ENCODE measurements around the gene RMI2.

RMI2 gene

DNA sequence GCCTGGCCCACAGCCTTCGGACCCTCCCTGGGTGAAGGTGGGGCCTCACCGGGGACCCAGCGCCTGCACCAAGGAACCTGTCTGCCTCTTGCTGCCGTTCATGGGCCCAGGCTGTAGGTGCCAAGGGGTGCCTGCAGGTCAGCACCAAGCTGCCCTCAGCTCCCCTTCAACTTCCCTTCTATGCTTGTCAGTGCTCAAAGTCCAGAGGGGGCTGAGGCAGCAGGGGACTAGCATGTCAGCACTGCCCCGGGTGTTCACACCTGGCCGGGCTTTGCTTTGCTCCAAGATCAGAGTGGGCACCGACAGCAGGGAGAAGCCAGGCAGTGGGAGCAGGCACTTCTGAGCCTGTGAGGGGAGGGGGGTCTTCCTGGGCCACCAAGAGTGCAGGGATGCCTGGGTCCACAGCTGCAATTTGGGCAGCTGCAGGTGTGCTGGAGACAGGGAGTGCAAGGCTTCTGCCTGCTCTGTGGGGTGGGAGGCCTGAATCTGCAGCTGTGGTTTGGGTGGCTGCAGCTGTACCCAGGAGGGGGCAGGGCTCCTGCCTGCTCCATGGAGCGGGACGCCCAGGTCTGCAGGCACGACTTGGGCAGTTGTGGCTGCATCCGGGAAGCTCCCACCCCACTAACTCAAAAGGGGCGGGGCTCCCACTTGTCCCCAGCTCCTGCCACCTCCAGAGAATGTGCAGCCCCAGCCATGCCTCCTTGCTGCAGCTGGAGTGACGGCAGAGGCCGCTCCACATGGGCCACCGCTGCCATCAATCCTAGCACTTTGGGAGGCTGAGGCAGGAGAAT is 36.6 kb upstream of the RMI2 start:
- DNase-seq (ENCODE audit: low read depth), result no peak

DNA sequence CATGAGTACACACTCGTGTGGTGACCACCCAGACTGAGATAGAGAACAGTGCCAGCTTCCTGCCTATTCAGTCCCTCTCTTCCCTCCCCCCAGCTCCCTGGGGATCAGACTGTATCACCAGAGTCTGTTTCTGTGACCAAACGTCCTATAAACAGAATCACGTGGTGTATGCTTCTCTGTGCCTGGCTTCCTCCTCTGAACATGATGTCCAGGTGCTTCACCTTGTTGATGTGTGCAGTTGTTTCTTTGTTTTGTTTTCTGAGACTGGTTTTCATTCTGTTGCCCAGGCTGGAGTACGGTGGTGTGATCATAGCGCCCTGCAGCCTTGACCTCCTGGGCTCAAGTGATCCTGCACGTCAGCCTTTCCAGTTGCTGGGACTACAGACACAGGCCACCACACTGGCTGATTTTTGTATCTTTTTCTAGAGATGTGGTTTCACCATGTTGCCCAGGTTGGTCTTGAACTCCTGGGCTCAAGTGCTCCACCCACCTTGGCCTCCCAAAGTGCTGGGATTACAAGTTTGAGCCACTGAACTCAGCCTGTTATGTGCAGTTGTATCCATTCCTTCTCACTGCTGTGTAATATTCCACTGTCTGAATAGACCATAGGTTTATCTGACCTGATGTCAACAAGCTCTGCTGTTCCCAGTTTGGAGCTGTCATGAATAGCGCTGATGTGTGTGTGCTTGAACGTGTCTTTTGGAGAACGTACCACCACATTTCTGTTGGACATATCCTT is 35.2 kb upstream of the RMI2 start:
- H3K4me3 ChIP-seq (ENCODE audit: low read depth, low read length), result no peak overlapping the region
- DNase-seq (ENCODE audit: low read depth), result no peak

More for the DNA sequence above, 36.6 kb upstream of the RMI2 start:
- no peak overlapping the region for H3K4me3 ChIP-seq (ENCODE audit: low read depth, low read length)

DNA sequence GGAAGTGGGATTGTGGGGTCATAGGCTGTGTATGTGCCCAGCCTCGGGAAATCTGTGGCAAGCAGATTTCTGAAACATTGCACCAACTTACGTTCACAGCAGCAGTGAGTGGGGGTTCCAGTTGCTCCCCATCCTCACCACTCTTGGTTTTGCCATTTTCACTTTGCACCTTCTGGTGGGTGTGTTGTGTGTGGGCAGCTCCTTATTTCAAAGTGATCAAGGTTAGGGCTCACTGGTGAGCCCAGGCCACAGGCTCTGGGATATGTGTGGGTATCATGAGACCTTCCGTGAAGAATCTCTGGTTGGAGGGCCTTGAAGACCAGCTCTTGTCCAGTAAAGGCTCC is 34.7 kb upstream of the RMI2 start:
- no peak overlapping the region for H3K4me3 ChIP-seq (ENCODE audit: low read depth, low read length)
- no peak for DNase-seq (ENCODE audit: low read depth)

DNA sequence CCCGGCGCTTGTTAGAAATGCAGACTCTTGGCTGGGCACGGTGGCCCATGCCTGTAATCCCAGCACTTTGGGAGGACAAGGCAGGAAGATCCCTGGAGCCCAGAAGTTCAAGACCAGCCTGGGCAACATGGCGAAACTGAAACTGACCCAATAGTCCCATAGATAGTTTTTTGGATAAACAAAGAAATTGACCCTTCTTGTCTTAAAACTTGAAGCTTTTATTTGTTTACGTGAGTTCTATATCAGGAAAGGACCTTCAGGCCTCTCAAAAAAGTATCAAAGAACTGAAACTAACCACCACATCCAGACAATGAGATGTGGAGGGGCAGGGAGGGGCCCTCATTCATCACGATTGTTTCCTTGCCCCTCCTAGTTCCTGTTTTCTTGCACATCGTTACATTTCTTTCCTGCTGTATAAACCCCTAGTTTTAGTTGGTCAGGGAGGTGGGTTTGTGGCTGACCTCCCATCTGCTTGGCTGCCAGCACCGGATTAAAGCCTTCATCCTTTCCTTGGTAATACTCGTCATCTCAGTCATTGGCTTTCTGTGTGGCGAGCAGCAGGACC is 34.2 kb upstream of the RMI2 start:
- H3K4me3 ChIP-seq (ENCODE audit: low read depth, low read length), result no peak overlapping the region
- DNase-seq (ENCODE audit: low read depth), result no peak

DNA sequence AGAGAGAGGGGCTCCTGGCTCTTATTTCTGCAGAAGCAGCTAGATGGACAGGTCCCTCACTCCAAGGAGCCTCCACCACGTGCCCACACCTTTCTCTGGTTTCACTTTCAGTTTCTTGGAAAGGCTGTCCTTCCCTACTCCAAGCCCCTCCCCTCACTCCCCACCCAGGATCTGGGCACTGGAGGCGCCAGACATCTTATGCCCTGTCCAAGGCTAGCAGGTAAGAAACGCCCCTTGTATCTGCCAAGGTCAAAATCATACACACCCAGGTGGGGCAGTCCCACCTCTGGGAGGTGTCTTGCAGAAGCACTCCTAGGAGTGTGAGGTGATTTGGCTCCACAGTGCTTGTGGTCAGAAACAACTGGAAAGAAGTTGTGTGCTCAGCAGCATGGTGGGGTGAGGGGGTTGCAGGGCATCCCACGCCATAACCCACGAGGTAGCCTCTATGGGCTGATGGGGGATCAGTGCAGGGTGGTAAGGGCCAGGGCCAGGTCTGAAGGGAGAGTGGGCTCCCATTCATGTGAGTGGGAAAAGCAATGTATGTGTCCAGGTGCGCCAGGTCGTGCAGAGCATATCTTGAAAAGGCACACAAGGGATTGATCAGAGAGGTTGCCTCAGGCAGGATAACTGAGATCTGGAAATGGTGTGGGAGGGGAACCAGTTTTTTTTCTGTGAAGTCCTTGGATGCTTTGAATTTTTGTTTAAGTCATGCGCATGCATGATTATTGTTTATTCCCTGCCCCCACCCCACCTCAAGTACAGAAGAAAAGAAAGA is 32.4 kb upstream of the RMI2 start:
- no peak for DNase-seq (ENCODE audit: low read depth)
- H3K4me3 ChIP-seq (ENCODE audit: low read depth, low read length), result no peak overlapping the region

DNA sequence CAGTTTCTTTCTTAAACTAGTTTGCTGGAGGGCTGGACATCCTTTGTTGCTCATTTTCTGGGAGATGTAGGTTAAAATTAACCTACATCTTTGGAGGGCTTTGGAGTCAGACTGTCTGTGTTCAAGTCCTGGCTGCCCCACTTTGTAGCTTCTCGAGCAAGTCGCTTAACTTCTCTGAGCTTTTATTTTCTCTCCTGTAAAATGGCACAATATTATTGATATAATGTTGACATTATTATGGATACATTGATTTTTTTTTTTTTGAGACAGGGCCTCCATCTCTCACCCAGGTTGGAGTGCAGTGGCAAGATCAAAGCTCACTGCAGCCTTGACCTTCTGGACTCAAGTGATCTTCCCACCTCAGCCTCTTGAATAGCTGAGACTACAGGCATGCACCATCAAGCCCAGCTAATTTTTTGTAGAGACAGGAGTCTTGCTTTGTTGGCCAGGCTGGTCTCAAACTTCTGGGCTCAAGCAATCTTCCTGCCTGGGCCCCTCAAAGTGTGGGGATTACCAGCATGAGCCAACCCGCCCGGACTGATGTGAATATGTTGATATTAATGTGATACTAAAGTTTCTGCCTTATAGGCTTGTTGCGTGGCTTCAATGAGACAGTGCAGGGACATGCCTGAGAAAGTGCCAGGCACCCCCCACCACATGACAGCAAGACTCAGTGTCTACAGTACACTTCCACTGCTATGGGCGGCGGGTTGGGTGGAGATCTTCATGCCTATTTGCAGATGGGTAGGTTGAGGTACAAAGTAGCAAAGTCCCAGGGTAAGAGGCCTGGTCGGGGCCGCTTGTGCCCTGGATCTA is 31.6 kb upstream of the RMI2 start:
- H3K4me3 ChIP-seq (ENCODE audit: low read depth, low read length), result no peak overlapping the region
- DNase-seq (ENCODE audit: low read depth), result no peak

DNA sequence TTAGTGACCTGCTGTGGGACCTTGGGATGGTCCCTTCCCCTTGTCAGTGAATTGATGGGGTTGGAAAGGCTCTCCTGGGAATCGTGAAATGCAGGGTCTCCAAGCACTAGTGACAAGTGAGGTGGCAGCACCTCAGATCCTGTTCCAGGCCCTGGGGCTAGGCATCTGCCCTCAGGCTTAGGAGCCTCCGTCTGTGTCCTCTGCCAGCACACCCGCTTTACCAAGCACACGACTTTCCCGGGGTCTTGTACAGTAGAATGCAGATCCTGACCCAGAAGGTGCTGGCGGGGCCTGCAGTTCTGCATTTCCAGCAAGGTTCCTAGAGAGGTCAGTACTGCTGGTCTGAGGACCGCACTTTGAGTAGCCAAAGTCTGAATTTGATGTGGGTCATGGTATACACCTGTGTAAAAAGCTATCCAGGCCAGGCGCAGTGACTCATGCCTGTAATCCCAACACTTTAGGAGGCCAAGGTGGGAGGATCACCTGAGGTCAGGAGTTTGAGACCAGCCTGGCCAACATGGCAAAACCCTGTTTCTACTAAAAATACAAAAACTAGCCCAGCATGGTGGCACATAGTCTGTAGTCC is 30.9 kb upstream of the RMI2 start:
- DNase-seq (ENCODE audit: low read depth), result no peak
- no peak overlapping the region for H3K4me3 ChIP-seq (ENCODE audit: low read depth, low read length)

DNA sequence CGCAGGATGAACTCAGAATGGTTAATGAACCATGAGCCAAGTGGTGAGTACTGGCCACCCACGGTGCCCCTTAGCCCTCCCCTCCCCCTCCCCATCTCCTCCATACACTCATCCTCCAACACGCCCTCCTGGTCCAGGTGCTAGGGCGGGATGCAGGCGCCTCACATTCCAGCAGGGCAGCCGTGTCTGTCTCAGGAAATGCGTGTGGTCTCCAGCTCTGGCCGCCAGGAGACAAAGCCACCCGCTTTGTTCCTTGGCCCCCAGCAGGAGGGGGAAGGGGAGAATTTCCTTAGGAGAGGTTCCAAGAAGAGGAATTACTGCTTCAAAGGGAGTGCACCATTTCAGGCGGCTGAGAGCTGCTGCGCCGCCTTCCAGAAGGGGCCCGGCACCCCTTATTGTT is 29.7 kb upstream of the RMI2 start:
- DNase-seq (ENCODE audit: low read depth), result no peak

DNA sequence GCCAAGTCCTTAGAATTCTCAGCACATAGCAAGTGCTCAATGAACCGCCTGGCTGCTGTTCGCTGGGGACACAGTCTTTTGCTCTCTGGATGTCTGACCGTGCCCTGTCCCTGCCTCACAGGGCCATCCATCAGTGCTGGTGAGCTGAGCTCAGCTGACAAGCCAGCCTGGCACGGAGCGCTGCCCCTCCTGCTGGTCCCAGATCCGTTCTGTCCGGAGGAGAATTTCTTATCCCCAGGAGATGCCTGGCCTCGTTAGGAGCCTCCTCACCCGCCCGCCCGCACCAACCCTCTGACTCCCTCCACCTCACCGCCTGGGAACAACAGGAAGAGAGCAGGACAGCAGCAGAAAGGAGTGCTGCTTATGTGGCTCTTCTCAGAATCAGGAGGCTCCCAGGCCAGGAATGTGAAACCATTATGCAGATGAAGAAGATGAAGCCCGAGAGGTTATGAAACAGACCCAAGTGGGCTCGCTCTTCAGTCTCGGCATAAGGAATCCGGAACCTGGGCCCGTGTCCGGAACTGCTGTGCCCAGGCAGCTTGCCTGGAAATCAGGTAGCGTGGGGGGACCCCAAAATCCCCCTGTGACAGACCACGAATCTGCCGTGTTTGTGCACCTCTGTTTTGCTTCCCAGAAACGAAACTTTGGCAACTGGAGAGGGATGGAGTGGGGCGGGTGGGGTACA is 28.8 kb upstream of the RMI2 start:
- DNase-seq (ENCODE audit: low read depth), result no peak
- no peak overlapping the region for H3K4me3 ChIP-seq (ENCODE audit: low read depth, low read length)

More for the DNA sequence above, 29.7 kb upstream of the RMI2 start:
- no peak overlapping the region for H3K4me3 ChIP-seq (ENCODE audit: low read depth, low read length)

DNA sequence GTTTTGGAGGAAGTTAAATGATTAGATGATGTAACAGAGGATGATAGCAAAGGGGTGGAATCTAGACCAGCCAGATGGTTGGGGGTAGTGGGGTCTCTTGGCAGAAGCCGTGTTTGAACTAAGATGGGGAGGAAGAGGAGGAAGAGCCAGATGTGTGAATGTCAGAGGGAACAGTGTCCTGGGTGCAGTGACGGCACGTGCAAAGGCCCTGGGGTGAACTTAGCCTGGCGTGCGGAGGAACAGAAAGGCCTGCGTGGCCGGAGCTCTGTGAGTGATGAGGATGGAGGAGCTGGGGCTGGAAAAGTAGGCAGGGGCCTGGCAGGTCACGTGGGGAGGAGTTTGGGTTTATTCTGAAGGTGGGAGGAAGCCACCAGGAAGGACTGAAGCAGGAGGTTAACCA is 26.4 kb upstream of the RMI2 start:
- no peak overlapping the region for H3K4me3 ChIP-seq (ENCODE audit: low read depth, low read length)
- no peak for DNase-seq (ENCODE audit: low read depth)

DNA sequence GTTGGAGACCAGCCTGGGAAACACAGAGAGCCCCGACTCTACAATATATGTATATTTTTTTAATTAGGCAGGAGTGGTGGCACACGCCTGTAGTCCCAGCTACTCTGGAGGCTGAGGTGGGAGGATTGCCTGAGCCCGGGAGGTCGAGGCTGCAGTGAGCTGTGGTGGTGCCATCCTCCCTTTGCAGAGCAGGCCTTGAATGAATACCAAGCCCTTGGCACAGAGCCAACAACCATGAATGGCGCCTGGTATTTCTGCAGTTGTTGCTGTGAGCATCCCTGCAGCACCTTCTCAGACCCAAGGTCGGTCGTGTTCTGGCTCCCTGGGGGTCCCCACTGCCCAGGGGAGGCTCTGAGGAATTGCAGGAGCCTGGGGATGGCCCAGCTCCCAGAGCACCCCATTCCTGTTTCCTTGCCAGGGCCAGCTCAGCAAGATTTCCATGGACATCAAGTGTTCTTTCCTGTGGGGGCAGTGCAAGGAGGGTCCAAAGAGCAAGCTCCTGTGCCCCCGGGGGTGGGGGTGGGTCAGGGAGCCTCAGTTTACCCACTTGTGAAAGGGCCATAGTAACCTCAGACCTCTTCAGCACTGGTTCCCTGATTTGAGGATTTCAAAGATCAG is 25.6 kb upstream of the RMI2 start:
- no peak for DNase-seq (ENCODE audit: low read depth)
- H3K4me3 ChIP-seq (ENCODE audit: low read depth, low read length), result no peak overlapping the region

DNA sequence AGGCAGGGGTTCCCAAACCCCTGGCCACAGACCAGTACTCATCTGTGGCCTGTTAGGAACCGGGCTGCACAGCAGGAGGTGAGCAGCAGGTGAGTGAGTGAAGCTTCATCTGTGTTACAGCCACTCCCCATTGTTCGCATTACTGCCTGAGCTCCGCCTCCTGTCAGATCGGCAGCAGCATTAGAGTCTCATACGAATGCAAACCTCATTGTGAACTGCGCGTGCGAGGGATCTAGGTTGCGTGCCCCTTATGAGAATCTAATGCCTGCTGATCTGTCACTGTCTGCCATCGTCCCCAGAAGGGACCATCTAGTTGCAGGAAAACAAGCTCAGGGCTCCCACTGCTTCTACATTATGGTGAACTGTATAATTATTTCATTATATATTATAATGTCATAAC is 25.1 kb upstream of the RMI2 start:
- DNase-seq (ENCODE audit: low read depth), result no peak

DNA sequence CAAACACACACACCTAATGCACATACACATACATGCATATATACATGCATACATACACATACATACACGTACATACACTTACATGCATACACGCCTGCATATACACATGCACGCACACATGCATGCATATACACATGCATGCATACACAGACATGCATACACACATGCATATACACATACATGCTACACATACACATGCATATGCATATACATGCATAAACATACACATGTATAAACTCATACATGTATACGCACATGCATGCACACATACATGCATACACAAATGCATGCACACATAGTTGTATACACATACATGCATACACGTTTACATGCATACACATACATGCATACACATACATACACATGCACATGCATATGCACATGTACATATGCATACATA is 23.6 kb upstream of the RMI2 start:
- DNase-seq (ENCODE audit: low read depth), result no peak
- no peak overlapping the region for H3K4me3 ChIP-seq (ENCODE audit: low read depth, low read length)

More for the DNA sequence above, 25.1 kb upstream of the RMI2 start:
- no peak overlapping the region for H3K4me3 ChIP-seq (ENCODE audit: low read depth, low read length)

DNA sequence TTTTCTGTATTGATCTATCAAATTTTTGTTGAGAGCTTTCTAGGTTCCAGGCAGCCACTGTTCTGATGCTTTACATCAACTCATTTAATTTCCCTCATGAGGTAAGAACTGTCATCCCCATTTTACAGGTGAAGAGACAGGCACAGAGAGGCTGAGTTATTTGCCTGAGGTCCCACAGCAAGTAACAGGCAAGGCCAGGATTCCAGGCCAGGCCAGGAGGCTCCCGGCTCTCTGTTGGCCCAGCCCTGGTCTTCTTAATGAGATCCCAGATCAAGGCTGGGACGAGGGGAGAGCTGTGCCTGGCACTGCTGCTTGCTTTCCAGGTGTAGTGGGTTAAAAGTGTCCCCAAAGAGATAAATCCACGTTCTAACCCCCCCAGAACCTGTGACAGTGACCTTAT is 22.4 kb upstream of the RMI2 start:
- no peak overlapping the region for H3K4me3 ChIP-seq (ENCODE audit: low read depth, low read length)
- no peak for DNase-seq (ENCODE audit: low read depth)

DNA sequence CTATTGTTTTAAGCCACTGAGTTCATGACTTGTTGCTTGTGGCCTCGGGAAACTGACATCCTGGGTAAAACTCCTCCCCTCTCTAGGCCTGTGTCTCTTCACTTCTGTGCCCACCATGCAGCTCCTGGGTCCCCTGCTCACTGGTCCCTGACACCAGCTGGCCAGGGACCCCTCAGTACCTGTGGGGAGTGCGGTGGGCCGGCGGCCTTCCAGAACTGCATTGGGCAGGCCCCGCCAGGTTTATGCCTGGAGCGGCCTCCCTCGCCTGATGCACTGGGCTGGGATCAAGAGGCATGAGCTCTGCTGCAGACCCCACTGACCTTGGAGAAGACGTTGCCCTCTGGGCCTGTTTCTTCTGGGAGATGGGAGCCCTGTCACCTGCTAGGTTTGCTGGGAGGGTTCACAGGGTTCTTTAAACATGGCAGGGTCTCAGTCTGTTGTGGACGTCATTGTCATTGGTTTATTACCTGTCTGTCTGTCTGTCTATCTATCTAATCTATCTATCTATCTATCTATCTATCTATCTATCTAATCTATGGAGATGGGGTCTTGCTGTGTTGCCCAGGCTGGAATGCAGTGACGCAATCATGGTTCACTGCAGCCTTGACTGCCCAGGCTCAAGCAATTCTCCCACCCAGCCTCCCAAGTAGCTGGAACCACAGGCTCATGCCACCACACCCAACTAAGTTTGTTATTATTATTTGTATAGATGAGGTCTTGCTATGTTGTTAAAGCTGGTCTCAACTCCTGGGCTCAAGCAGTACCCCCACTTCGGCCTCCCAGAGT is 21.5 kb upstream of the RMI2 start:
- no peak overlapping the region for H3K4me3 ChIP-seq (ENCODE audit: low read depth, low read length)
- DNase-seq (ENCODE audit: low read depth), result no peak

DNA sequence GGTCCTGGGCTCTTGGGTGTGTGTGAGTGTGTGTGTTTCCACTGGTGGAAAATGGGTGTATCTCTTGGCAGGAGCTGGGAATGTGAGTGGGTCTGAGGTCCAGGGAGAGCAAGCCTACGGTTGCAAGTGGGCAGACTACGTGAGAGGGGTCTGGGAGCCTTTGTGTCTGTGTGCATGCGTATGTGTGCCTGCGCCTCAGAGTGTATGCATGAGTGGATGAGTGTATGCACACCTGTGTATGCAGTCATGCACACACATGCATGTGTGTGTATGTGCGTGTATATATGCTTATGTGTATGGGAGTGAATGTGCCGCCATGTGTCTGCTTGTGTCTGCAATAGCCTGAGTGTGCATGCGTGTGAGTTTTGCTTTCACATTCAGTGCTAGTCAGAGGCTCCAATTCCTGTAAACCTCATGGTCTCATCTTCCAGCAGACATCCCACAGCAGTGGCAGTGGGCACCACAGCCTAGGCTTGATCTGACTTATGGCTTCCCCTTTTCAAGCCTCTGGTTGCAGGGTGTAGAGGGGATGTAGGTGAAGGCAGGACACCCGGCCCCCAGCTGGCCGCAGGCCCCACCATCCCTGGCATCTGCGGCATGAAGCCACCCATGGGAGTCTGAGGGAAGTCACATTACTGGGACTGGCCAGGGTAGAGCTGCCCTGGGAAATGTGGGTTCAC is 19.7 kb upstream of the RMI2 start:
- DNase-seq (ENCODE audit: low read depth), result no peak
- no peak overlapping the region for H3K4me3 ChIP-seq (ENCODE audit: low read depth, low read length)

All from skeletal muscle cell (primary cell).